Suppressor macrophage treated with lipopolysaccharide for 1 hour (primary cell): ENCODE measurements around the gene TAS2R42.

ENCODE experiments used
- DNase-seq, 3 donors: peaks; one replicate each; pipeline ENCODE4 v3.0.0-alpha.2; 2020 to 2022

The TAS2R42 gene, protein sequence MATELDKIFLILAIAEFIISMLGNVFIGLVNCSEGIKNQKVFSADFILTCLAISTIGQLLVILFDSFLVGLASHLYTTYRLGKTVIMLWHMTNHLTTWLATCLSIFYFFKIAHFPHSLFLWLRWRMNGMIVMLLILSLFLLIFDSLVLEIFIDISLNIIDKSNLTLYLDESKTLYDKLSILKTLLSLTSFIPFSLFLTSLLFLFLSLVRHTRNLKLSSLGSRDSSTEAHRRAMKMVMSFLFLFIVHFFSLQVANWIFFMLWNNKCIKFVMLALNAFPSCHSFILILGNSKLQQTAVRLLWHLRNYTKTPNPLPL

DNA sequence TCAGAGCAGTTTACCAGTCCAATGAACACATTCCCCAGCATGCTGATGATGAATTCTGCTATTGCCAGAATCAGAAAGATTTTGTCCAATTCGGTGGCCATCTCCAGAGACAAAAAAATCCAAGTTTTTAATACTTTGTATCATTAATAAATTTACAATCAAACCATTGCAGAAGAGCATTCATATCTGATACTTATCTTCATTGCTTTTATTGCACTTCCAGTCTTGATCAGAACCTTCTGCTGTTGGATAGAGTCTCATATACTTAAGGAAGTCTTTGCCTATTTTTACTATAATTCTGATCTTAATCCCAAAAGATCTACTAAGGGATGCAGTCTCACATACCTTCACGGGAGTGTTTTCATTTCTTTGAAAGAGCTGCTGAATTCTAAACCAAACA lies at the start of gene TAS2R42:
Gene TAS2R42 (minus strand): TSS at position 101 of the 400 bp plus-strand sequence. CDS start 0 bp downstream, at position 101.
- no peak for DNase-seq

DNA sequence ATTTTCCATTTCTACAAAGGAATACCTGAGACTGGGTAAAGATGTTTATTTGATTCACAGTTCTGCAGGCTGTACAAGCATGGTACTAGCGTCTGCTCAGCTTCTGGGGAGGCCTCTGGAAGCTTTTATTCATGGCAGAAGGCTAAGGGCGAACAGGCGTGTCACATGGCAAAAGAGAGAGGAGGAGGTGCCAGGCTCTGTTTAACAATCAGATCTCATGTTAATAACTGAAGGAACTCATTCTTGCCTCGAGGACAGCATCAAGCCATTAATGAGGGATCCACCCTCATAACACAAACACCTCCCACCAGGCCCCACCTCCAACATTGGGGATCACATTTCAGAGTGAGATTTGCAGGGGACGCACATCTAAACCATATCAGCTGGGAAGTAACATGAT lies 46.8 kb upstream of the TAS2R42 start:
- no peak for DNase-seq

DNA sequence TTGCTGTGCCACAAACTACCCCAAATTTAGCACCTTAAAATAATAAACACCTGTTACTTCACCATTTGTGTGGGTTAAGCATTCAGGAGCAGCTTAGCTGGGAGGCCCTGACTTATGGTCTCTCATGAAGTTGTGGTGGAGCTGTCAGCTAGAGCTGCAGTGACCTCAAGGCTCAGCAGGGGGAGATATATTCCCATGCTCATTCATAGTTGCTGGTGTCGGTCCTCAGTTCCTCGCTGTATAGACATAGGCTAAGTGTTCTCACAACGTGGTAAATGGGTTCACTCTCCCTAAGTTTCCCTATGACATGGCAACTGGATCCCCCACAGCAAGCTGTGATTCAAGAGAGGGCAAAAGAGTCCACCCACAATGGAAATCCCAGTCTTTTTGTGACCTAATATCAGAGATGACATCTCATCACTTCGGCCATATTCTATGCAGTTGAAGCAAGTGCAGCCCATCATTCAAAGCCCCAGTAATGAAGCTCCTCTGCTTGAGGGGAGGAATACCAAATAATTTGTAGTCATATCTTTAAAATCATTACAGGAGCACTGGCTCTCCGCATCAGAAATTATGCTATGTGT lies 41.7 kb upstream of the TAS2R42 start:
- peak; percentile 53 to 78 (median 59) for DNase-seq

DNA sequence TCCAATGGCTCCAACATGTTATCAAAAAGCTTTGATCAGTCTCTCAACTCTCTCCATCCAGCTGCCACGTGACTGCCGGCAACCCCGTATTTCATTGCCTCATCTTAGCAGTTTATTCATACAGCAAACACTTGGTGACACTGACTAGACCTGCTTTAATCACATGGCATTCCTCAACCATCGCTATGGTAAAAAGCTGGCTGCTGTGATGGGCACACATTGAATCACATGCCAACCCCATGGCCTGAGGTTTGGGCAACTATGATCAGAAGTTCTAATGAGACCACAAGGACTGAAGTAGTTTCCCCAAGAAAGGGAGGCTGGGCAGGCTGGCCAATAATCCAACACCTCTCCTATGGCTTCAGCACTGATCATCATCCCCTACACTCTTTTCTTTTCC lies 40.6 kb upstream of the TAS2R42 start:
- DNase-seq, result no peak

DNA sequence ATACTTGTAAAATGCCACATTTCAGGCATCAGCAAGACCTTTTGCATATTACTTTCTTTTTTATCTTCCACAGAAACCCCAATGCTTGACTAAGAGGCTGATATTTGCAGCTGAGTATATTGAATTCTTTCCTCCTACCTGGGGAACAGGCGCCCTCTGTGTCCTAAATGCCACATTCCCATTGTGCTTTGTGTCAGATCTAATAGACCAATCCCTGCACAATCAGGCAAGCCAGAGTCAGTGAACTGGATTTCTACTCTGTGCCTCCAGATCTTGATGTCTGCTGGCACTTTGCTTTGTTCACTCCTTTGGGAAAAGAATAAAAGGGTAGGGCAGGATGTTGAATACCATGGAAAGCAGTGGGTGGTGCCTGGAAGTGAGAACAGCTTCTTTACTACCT lies 22.4 kb upstream of the TAS2R42 start:
- DNase-seq, result no peak

DNA sequence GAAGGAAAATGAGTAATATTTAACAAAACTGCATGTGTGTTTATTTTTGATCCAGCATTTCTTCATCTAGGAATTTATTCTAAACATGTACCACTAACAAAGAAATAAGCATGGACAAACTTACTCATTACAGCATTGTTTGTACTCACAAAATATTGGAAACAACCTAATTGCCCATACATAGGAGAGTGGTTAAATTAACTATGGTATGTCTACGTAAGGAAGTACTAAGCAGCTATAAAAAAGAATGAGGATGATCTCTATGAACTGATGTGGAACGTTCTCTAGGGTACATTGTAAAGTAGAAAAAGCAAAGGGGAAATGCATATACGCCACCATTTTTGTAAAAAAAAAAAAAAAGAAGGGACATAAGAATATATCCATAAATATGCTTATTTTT lies 17.4 kb upstream of the TAS2R42 start:
- DNase-seq, result no peak

DNA sequence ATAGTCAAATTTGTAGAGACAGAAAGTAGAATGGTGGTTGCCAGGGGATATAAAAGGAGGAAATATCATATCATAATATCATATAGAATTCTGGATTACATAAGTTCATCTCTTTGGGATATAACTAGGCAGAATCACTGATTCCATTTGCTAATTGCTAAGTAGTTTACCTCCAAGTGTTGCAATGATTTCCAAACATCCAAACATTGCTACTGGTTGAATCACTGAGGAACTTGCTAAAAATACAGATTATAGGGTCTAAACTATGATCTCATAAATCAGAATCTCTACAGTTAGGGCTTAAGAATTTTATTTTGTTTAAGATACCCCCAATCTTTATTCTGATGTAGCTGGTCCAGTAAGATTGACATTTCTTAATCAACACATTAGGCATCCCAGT lies 16.1 kb upstream of the TAS2R42 start:
- DNase-seq, result no peak

DNA sequence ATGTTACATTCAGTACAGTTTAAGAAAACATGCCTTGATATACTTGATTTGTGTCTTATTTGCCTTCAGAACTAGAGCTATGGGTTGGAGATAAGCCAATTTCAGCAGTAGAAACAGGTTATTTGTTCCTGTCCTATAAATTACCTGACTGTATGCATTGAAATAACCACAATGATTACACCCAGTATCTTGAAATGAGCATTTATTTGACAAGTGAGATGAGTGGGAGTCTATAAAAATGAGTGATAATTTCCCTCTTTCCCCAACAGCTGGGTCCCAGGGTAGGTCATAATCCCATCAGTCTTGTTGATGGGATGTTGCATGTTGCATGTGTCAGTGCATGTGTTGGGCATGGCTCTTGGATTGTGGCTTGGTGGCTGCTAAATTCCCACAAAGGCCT lies 3.7 kb downstream of the TAS2R42 start:
- DNase-seq, result no peak

DNA sequence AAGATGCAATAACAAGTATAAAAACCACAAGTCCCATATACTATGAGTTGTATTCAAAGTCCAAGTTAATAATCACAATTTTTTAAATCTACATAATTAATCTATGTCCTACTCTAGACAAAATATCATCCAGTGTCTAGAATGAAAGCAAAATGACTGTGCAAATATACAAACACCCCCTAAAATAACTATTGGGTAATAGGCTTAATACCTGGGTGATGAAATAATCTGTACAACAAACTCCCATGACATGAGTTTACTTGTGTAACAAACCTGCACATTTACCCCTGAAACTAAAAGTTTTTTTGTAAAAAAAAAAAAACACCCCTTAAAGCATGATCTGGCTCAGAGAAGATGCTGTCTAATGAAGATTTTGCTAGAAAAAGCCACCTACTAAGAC lies 4.2 kb downstream of the TAS2R42 start:
- no peak for DNase-seq

DNA sequence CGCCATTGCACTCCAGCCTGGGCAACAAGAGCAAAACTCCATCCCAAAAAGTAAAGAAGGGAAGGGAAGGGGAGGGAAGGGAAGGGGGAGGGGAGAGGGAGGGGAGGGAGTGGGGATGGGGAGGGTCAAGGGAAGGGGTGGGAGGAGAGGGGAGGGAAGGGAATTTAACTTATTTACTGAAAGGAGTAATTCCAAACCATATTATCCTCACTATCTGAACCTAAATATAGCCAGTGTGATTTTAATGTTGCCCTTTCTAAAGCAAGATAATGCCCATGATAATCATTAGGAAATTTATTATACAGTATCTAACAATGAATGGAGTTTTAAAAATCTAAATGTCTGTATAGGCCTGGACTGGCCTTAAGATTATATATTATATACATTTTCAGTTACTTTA lies 8.5 kb downstream of the TAS2R42 start:
- no peak for DNase-seq

DNA sequence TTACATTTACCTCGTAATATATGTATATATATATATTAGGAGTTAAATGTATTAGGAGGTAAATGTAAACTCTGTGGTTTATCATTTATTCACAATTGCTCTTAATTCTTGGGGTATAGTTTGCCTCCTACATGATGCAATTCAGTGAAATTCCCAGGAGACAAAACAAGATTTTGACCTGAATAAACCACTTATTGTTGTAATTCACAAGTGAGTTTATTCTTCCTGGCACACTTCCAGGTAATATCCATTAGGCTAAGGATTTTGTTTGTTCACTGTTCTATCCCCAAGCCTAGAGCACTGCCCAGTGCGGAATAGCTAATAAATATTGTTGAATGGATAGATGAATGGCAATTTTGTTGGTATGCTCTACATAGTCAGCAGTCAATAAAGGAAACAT lies 12.7 kb downstream of the TAS2R42 start:
- no peak for DNase-seq

DNA sequence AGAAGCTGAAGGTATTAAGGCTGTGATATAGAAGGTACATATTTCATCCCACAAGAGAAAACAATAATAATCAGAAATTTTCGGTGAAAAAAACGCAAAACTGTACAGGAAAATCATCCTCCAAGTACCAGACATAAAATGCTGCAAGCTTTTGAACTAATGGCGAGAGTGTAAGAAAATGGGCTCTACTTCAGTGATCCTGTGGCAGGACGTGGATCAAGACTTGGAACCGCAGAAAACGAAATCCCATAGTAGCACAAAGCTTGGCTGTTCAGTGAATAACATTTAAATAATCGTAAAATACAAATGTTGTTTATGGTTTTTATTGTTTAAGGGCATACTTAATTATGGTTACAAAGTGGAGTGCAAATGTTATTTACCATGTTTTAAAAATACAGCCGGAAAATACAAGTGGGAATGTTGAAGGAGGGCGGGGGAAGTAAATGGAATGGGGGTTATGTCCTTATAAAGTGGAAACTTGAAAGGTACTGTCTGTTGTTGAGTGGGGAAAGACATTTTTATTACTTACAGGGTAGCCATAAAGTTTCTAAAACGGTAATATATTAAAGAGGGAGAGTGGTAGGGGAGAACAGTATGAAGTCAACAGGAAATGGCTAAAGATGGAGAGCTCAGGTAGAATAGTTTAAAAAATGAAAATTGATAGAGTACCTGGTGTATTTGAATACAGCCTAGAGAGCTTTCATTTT lies 14.6 kb downstream of the TAS2R42 start:
- DNase-seq, result peak in 1 of 3 donors; percentile 18

DNA sequence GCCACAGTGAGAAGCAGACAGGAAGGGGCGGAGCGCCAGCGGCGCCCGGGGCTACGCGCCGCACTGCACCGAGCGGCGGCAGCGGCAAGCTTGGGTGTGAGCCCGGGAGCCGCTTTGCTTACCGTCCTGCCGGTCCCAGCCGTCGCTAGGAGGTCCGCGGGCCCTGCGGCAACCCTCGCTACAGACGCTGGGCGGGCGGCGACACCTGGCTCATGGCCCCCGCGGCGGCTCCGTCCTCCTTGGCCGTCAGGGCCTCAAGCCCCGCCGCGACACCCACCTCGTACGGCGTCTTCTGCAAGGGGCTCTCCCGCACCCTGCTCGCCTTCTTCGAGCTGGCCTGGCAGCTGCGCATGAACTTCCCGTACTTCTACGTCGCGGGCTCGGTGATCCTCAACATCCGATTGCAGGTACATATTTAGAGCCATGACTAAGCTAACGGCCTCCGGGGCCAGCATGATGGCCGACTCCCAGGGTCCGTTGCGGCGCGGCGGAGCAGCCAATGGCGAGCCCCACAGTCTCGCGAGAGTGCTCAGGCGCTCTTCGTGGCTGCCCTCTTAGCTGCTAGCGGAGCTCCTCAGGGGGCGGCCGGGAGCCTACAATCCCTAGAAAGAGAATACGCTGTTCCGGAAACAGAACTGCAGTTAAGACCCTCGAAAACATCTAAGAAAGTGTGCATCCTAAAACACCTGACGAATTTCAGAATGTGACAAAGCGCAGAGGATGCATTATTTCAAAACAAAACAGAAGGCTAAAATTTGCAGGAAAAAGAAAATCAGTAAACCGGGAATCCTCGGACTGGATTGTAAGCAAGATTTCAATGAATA lies 15.4 kb downstream of the TAS2R42 start, which contains the start of gene SMIM10L1:
Gene SMIM10L1 (plus strand): TSS at position 50 of the 824 bp plus-strand sequence. CDS start 163 bp downstream, at position 213.
- peak; percentile 96 to 98 (median 97) for DNase-seq

DNA sequence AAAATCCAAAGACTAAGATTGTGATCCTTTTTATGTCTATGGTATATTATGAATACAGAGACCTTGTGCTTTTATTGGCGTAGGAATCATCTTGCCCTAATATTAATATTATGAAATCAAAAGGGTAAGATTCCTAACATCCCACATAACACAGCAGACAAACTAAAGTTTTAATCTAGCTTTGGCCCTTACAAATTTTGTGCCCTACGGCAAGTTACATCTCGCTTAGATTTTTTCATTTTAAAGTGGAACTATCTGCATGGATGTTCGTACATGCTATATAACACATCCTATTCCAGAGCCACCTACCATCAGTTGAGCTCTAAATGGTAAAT lies 16.0 kb downstream of the TAS2R42 start:
- no peak for DNase-seq

DNA sequence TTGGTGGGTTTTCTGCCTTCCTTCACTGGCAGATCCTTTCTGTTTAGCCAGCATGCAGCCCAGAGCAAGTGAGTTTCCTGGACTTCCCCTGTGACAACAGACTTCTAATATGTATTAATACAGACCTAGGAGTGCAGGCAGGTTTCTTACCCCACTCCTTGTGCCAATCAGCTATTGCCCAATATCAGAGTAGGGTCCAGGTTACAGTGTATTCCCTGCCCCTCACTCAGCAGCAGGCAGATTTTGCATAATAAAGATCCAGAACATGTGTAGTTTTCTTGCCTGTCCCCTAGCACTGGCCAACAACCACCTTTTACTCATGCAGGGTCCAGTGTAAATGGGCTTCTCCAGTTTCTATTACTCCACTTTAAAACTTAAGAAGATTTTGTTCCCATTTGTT lies 20.4 kb downstream of the TAS2R42 start:
- no peak for DNase-seq

DNA sequence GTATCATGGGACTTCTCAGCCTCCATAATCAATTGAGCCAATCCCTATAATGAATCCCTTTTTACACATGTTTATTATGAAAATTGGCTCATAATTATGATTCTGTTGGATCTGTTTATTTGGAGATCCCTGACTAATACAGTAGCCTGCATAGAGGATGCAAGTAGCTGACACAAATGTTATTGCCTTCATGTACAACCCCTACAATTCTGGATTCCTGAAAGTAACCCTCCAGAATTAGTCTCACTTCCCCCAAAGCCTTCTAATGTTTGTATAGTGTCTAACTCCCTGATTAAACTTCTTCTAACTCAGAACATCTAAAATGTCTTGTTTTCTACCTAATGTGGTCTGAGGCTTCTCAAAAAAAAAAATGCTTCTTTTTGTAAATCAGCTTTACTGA lies 22.4 kb downstream of the TAS2R42 start:
- DNase-seq, result peak in 1 of 3 donors; percentile 4

DNA sequence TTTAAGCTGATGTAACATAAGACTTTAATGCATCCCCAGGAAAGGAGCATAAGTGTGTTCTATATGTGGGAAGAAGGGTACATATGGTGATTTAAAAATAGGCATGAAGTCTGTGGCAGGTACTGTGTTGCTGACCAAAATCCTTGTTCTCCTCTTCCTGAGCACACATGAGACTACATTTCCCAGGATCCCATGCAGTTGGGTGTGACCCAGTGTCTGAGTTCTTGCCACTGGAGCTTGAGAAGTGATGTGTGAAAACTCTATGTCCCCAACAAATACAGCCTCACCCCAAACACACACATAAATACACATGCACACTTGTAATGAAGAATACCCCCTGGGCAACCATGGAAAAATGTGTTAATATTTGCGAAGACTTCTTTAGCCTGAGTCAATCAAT lies 24.2 kb downstream of the TAS2R42 start:
- peak in 1 of 3 donors; percentile 1 for DNase-seq

DNA sequence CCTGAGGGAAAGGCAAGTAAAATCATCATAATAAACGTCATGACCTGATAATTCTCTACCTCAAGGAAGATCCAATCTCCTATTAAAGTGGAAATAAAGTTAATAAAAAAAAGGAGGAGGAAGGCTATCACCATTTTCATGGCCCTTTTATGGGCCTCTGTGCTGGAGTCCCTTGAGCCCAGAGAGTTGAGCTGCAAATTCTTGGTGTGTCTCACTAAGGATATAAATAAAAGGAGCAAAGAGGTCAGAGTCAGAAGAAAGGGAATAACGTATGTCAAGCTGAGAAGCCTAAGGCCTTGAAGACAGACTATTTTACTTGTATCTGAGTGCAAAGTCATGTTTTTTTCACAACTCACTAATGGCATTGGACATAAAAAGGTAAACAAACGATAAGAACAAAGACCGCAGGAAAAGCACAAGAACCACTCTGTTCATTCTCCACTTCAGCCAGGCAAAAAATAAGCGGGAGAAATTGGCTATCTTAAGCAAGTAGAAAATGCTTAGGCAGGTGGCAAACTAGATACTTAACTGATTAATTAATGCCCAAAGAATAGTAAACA lies 27.8 kb downstream of the TAS2R42 start:
- DNase-seq, result no peak

DNA sequence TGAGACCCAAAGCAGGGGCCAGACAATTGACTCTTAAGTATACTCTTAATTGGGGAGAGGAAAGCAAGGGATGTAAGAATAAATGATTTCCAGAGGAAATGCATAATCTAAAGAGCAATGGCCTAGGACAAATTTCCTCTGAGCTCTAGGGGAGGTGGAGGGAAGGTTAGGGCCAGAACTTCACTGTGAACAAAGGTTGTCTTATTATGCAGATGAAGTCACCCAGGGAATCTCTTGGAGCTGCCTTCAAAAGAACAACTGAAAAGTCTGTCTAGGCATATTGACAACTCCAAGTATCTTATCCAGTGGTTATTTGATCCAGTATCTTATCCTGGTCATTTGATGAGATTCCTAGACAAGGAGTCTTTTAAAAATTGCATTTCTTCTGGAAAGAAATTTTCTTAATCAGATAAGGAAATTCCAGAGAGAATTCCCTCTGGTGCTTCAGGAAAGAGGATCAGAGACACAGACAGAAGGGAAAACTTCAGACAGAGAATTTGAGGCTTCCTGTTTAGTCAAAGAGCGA lies 32.3 kb downstream of the TAS2R42 start:
- DNase-seq, result no peak

DNA sequence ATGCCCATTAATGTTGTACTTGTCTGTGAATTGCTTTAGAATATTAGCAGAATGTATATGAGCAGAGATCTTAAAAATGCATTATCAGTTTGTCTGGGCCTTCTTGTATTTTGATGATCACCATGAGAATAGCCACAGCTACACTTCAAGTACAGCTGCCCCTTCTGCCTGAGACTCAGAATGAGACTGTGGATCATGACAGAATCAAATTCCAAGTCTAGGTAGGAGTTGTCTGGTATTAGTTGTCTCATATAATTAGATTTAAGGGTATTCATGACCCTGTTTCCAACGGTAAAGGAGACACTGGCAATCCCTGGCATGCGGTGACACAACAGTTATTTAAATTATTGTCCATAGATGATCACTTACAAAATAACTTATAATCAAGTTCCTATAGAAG lies 34.0 kb downstream of the TAS2R42 start:
- no peak for DNase-seq

DNA sequence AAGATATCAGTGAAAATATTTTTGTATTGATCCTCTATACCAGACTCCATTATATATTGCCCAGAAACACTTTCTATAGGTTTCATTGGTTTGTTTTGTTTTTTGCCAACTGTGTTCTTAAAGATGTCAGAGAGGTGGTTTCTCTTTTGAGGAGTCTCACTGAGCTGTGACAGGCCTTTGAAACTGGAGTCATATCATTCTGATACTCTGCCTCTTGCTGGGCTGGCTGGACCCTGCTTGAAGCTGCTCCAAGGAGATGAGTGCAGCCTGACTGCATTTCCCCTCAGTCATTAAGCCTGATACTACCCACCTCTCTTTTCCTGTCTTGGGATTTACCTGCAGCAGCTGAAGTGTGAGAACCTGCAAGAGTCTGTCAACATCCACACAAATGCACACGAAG lies 35.9 kb downstream of the TAS2R42 start:
- DNase-seq, result no peak

DNA sequence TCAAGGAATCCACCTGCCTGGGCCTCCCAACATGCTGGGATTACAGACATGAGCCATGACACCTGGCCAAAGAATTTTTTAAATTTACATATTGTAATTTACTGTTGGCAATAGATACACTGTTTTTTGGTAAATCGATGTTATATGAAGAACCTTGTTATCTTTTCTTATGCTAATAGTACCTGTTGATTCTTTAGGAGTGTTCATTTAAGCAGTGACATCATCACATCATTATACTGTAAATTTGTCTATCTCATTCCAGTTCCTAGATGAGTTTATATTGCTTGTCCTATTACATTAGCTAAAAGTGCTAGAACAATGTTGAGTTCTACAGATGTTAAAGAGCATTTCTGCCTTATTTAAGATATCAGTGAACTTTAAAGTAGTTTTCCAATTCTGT lies 39.3 kb downstream of the TAS2R42 start:
- no peak for DNase-seq

DNA sequence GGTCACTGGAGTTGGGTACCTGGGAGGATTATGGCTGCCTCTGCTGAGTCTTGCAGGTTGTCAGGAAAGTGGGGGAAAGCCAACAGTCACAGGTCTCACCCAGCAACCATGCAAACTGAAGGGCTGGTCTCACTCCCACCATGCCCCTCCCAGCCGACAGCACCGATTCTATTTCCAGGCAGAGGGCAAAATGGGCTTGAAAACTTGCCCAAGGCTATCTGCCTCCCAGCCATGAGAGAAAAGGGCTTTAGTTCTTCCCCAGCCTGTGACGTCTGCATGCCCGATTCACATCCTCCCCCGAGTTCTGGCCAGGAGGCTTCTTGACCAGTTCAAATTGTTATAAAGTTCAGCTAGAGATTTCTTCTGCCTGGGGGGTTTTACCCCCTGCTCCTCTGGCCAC lies 42.4 kb downstream of the TAS2R42 start:
- no peak for DNase-seq
